HG03196 (cell line): Measurements from ENCODE around the gene SH3YL1.
A peak's percentile ranks its signal among the peaks of the same experiment; 100 is the strongest.

Experiments used
- ATAC-seq: cut with Tn5 transposase; IDR thresholded peaks from one replicate; pipeline ENCODE4 v1.9.1; 2021; ENCODE audit not compliant: unreplicated experiment

Gene SH3YL1

GRCh38 chr2:282371-283263, 18.8 kb upstream of the SH3YL1 start:
- ATAC-seq, result no peak

GRCh38 chr2:281381-281780, 17.5 kb upstream of the SH3YL1 start:
- ATAC-seq, result no peak

GRCh38 chr2:280650-281110, 16.8 kb upstream of the SH3YL1 start:
- ATAC-seq, result no peak

- no peak for ATAC-seq
Measured at GRCh38 chr2:279956-280649, 16.3 kb upstream of the SH3YL1 start.

GRCh38 chr2:279366-279765, 15.5 kb upstream of the SH3YL1 start:
- no peak for ATAC-seq

- ATAC-seq, result no peak
Measured at GRCh38 chr2:278927-279320, 15.1 kb upstream of the SH3YL1 start.

- ATAC-seq, result no peak
Measured at GRCh38 chr2:278312-278926, 14.6 kb upstream of the SH3YL1 start.

- peak; percentile 88 for ATAC-seq
Measured at GRCh38 chr2:275466-275865, 11.6 kb upstream of the SH3YL1 start.

- ATAC-seq, result no peak
Measured at GRCh38 chr2:274503-274902, 10.7 kb upstream of the SH3YL1 start.

- no peak for ATAC-seq
Measured at GRCh38 chr2:273333-273732, 9.5 kb upstream of the SH3YL1 start.

GRCh38 chr2:271917-272316, 8.1 kb upstream of the SH3YL1 start:
- ATAC-seq, result no peak

- no peak for ATAC-seq
Measured at GRCh38 chr2:270861-271260, 7.0 kb upstream of the SH3YL1 start.

- ATAC-seq, result no peak
Measured at GRCh38 chr2:269356-270030, 5.7 kb upstream of the SH3YL1 start.

- ATAC-seq, result no peak
Measured at GRCh38 chr2:268323-268722, 4.5 kb upstream of the SH3YL1 start.

GRCh38 chr2:264493-265468, 949 bp upstream of the SH3YL1 start, which contains the start of gene ACP1:
ACP1 (plus strand) TSS chr2:264947; CDS start chr2:264965, 18 bp downstream.
- peak; percentile 96 for ATAC-seq

- no peak for ATAC-seq
Measured at GRCh38 chr2:263022-263738, 652 bp downstream of the SH3YL1 start.

- no peak for ATAC-seq
Measured at GRCh38 chr2:262117-262516, 1.7 kb downstream of the SH3YL1 start.

- ATAC-seq, result no peak
Measured at GRCh38 chr2:260507-261161, 3.2 kb downstream of the SH3YL1 start.
